ENCODE data around the gene BSPRY.
"Not testable (repeated sequence)": the region's sequence is repeated elsewhere in the genome, so short reads cannot be mapped to it uniquely, and the experiment has no call there.

Gene BSPRY

GRCh38 chr9:113372059-113372458, 22.7 kb downstream of the BSPRY start:
- ATAC-seq = no peak
- peaks cover 12% of the 10 kb centered on the region for H3K4me1 Mint-ChIP-seq
- H3K9me3 Mint-ChIP-seq = no peaks in the 10 kb centered on the region
- no peak overlapping the region for H3K4me3 Mint-ChIP-seq
- DNase-seq = no peak
- H3K27ac Mint-ChIP-seq = no peak overlapping the region
- no peaks in the 10 kb centered on the region for H3K36me3 Mint-ChIP-seq (ENCODE audit: low read depth)
- peaks cover 5% of the 10 kb centered on the region for H3K27me3 Mint-ChIP-seq

- Mint-ChIP-seq H3K9me3 (no peaks in the 10 kb centered on the region), H3K4me1 (peaks cover 13% of the 10 kb centered on the region), H3K36me3 (ENCODE audit: low read depth) (no peaks in the 10 kb centered on the region), H3K27ac (no peak overlapping the region), H3K27me3 (peaks cover 5% of the 10 kb centered on the region), H3K4me3 (no peak overlapping the region)
- DNase-seq = no peak
- ATAC-seq = no peak
Measured at GRCh38 chr9:113373256-113373655, 23.9 kb downstream of the BSPRY start.

GRCh38 chr9:113373676-113374392, 24.5 kb downstream of the BSPRY start:
- no peak for ATAC-seq
- Mint-ChIP-seq H3K4me3 (no peak overlapping the region), H3K9me3 (no peaks in the 10 kb centered on the region), H3K27me3 (peaks cover 5% of the 10 kb centered on the region), H3K36me3 (ENCODE audit: low read depth) (no peaks in the 10 kb centered on the region), H3K4me1 (peaks cover 13% of the 10 kb centered on the region), H3K27ac (no peak overlapping the region)
- DNase-seq = no peak

GRCh38 chr9:113375057-113376023, 26.0 kb downstream of the BSPRY start:
- DNase-seq = no peak
- peak overlapping the region; percentile 78 for H3K4me3 Mint-ChIP-seq
- H3K27ac Mint-ChIP-seq = peak overlapping the region; percentile 61
- H3K36me3 Mint-ChIP-seq (ENCODE audit: low read depth) = no peaks in the 10 kb centered on the region
- no peak for ATAC-seq
- peaks cover 5% of the 10 kb centered on the region for H3K27me3 Mint-ChIP-seq
- H3K4me1 Mint-ChIP-seq = peaks cover 13% of the 10 kb centered on the region
- H3K9me3 Mint-ChIP-seq = no peaks in the 10 kb centered on the region

- Mint-ChIP-seq H3K27me3 (peaks cover 5% of the 10 kb centered on the region), H3K9me3 (no peaks in the 10 kb centered on the region), H3K36me3 (ENCODE audit: low read depth) (no peaks in the 10 kb centered on the region), H3K4me3 (peak within 1 kb of the TSS; percentile 78), H3K4me1 (peaks cover 13% of the 10 kb centered on the region), H3K27ac (peak within 1 kb of the TSS; percentile 61)
- DNase-seq (peak; percentile 75), ATAC-seq (peak; percentile 81)
Measured at GRCh38 chr9:113376634-113377567, 27.6 kb downstream of the BSPRY start, which contains the start of gene HDHD3. Gene HDHD3, minus strand, starts transcription at chr9:113376986. Its CDS starts 2,632 bp downstream, at chr9:113374354.

GRCh38 chr9:113379094-113379828, 29.9 kb downstream of the BSPRY start:
- H3K27me3 Mint-ChIP-seq; H3K36me3 Mint-ChIP-seq (ENCODE audit: low read depth); H3K4me3 Mint-ChIP-seq; H3K27ac Mint-ChIP-seq; DNase-seq; H3K9me3 Mint-ChIP-seq; ATAC-seq: not testable (repeated sequence)
- peaks cover 13% of the 10 kb centered on the region for H3K4me1 Mint-ChIP-seq

- ATAC-seq; H3K4me3 Mint-ChIP-seq; H3K9me3 Mint-ChIP-seq; DNase-seq; H3K27ac Mint-ChIP-seq; H3K36me3 Mint-ChIP-seq (ENCODE audit: low read depth); H3K27me3 Mint-ChIP-seq: not testable (repeated sequence)
- H3K4me1 Mint-ChIP-seq = peaks cover 13% of the 10 kb centered on the region
Measured at GRCh38 chr9:113379829-113380210, 30.5 kb downstream of the BSPRY start.

- ATAC-seq (no peak), DNase-seq (no peak)
- Mint-ChIP-seq H3K4me1 (peaks cover 3% of the 10 kb centered on the region), H3K27ac (no peak overlapping the region), H3K36me3 (ENCODE audit: low read depth) (no peaks in the 10 kb centered on the region), H3K4me3 (no peak overlapping the region), H3K9me3 (no peaks in the 10 kb centered on the region), H3K27me3 (no peaks in the 10 kb centered on the region)
Measured at GRCh38 chr9:113380869-113381378, 31.6 kb downstream of the BSPRY start.

- not testable (repeated sequence) for DNase-seq; H3K27me3 Mint-ChIP-seq; H3K4me1 Mint-ChIP-seq; ATAC-seq; H3K9me3 Mint-ChIP-seq; H3K27ac Mint-ChIP-seq; H3K36me3 Mint-ChIP-seq (ENCODE audit: low read depth); H3K4me3 Mint-ChIP-seq
Measured at GRCh38 chr9:113381441-113381840, 32.1 kb downstream of the BSPRY start.

- ATAC-seq (no peak), DNase-seq (no peak)
- Mint-ChIP-seq H3K27ac (no peak overlapping the region), H3K9me3 (no peaks in the 10 kb centered on the region), H3K36me3 (ENCODE audit: low read depth) (peaks cover 4% of the 10 kb centered on the region), H3K4me3 (no peak overlapping the region), H3K4me1 (peaks cover 2% of the 10 kb centered on the region), H3K27me3 (no peaks in the 10 kb centered on the region)
Measured at GRCh38 chr9:113381909-113382411, 32.6 kb downstream of the BSPRY start.

GRCh38 chr9:113386571-113387393, 37.4 kb downstream of the BSPRY start:
- Mint-ChIP-seq H3K36me3 (ENCODE audit: low read depth) (peaks cover 7% of the 10 kb centered on the region), H3K27me3 (no peaks in the 10 kb centered on the region), H3K9me3 (no peaks in the 10 kb centered on the region), H3K4me1 (no peaks in the 10 kb centered on the region), H3K4me3 (no peak overlapping the region), H3K27ac (no peak overlapping the region)
- ATAC-seq = no peak
- no peak for DNase-seq

GRCh38 chr9:113387560-113388230, 38.4 kb downstream of the BSPRY start:
- Mint-ChIP-seq H3K4me3 (no peak overlapping the region), H3K9me3 (no peaks in the 10 kb centered on the region), H3K4me1 (no peaks in the 10 kb centered on the region), H3K27ac (no peak overlapping the region), H3K27me3 (no peaks in the 10 kb centered on the region), H3K36me3 (ENCODE audit: low read depth) (peaks cover 9% of the 10 kb centered on the region)
- DNase-seq (no peak), ATAC-seq (no peak)
